Activated CD4-positive, alpha-beta T cell treated with anti-CD3 and anti-CD28 coated beads for 48 hours (primary cell): ENCODE measurements around the gene UGT2B10.

Source experiments
- DNase-seq: peaks from one replicate; pipeline ENCODE4 v3.0.0-alpha.2; 2020

UGT2B10 gene

DNA sequence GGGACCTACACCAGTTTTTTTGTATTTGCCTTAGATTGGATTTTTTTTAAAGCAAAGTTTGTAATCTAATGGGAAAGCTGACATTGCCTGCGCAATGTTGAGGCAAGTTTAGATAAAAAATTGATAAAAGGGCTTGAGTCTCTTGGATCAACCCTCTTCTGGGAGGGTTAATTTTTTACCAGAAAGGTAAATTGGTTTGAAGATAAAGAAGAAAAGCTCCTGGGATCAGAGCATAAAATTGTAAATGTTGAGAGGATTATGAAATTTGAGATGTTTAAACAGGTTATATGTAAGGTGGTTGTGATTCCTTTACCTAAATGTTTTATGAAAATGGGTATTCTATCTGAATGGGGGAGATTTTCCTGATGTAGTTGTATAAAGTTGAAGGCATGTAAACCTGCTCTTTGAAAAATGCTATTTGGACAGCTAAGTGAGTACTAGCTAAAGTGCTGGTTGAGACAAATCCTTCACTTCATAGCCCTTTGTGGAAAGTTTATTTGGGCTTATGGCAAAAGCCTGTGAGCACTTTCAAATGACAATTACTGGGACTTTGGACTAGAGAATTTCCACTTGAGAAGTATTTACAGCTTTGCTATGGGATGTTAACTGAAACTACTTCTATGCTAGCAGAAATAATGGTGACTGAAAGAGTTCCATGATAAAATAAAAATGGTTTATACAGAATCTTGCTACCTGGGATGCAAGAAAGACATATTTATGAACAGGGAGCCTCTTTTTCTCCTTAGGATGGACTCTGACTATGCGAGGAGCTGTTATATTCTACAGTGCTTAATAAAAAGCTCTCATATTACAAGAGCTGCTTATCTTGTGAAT, 56.2 kb downstream of the UGT2B10 start:
- DNase-seq = no peak

DNA sequence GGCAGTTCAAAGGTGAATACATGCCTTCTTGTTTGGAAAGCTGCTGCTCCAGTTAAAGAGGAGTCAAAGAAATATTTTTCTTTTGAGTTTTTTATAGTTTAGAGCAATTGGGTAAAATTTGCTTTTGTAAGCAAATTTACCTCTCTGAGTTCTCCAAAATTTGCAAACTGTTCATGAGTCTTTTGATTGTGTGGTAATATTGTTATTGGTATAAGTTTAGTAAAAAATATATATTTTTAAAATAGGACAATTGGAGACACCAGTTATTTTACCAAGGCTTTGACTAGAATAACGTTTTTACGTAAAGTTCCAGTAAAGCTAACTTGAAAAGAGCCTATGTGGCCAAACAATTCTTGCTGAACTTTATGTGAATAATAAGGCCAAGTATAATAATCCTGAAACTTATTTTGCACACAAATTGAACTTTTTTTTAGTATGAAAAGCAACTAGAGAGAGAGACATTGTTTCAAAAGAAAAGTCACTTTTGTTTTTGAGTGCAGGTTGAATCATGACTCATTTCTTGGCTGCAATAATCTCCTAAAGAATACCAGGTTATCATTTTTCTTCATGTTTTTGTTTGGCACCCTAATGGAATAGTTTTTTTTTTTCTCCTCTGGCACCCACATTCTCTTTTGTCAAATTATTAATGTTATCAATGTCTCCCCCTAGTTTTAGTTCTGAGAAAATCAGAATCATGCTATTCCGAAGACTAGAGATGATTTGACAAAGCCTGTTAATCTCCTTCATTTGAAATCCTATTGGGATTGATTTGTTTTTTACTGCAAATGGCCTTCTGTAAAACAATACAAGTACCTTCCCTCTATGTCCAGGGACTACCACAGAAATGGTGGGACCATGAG, 57.1 kb downstream of the UGT2B10 start:
- no peak for DNase-seq

DNA sequence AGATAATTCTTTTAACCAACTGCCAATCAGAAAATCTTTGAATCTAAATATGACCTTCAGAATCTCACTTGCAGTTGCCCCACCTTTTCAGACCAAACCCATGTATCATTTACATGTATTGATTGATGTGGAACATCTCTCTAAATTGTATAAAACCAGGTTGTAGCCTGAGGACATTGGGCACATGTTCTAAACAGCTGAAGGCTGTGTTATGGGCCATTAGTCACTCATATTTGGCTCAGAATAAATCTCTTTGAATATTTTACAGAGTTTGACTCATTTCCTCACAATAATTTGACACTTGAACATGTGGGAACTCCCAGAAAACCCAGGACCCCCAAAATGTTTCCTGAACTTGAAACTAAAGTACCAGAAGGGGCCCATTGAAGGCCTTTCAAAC, 58.7 kb downstream of the UGT2B10 start:
- no peak for DNase-seq

DNA sequence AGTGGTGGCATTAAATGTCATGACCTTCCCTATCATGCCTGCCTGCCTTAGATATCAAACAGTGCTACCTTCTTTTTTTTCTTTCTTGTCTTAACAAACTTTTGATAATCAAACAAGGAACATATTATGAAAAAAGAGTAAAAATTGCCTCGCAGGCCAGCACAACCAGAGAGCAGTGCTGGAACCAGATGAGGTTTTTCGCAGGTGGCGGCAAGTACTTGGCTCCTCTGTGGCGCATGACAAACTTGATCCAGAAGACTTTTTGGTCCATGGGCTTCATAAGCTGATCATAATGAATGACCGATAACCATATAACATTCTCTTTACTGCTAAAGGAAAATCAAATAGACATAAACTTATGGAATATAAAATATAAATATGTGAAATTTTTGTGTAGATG, 61.8 kb downstream of the UGT2B10 start:
- no peak for DNase-seq

DNA sequence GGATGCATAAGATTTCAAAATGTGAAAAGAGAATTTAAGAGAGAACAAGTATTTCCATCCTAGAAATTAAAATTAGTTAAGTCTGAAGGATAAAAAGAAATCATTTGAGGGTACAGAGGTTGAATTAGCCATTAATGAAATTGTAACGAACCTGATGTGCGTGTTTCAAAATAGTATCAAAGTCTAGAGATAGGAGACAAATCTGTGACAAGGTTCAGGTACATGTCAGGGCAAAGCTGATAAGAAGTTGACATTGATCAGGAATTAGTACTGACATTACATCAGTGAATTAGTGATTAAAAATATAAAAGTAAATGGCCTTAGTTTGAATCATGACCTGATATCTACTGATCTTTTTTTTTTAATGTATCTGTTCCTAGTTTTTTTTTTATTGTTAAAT, 62.3 kb downstream of the UGT2B10 start:
- DNase-seq = no peak
